HG03159 (cell line): ENCODE data around the gene RPH3AL.
"Not testable (repeated sequence)": the region's sequence is repeated elsewhere in the genome, so short reads cannot be mapped to it uniquely, and the experiment has no call there.

Experiments
- ATAC-seq: cut with Tn5 transposase; IDR thresholded peaks from one replicate; pipeline ENCODE4 v1.9.1; 2021; ENCODE audit warnings: mild to moderate bottlenecking, moderate library complexity; ENCODE audit not compliant: unreplicated experiment

Gene RPH3AL

GRCh38 chr17:246226-246625 is 106.4 kb downstream of the RPH3AL start:
- ATAC-seq = no peak

- ATAC-seq = no peak
These were observed 107.0 kb downstream of the RPH3AL start for GRCh38 chr17:245611-246010.

GRCh38 chr17:245020-245419 is 107.6 kb downstream of the RPH3AL start:
- no peak for ATAC-seq

GRCh38 chr17:243924-244323 is 108.7 kb downstream of the RPH3AL start:
- not testable (repeated sequence) for ATAC-seq

GRCh38 chr17:238964-239259 is 113.7 kb downstream of the RPH3AL start:
- no peak for ATAC-seq

- no peak for ATAC-seq
These were observed 114.3 kb downstream of the RPH3AL start for GRCh38 chr17:238071-238963.

GRCh38 chr17:237406-237955 is 115.1 kb downstream of the RPH3AL start:
- ATAC-seq = no peak

GRCh38 chr17:236641-237405 is 115.8 kb downstream of the RPH3AL start:
- ATAC-seq = no peak

- ATAC-seq = no peak
These were observed 116.6 kb downstream of the RPH3AL start for GRCh38 chr17:235831-236640.

GRCh38 chr17:234994-235830 is 117.4 kb downstream of the RPH3AL start:
- ATAC-seq = not testable (repeated sequence)

GRCh38 chr17:234163-234993 is 118.2 kb downstream of the RPH3AL start:
- ATAC-seq = not testable (repeated sequence)

- ATAC-seq = no peak
These were observed 119.1 kb downstream of the RPH3AL start for GRCh38 chr17:233473-233941.

GRCh38 chr17:231966-232807 is 120.4 kb downstream of the RPH3AL start:
- no peak for ATAC-seq

- no peak for ATAC-seq
These were observed 121.2 kb downstream of the RPH3AL start for GRCh38 chr17:231191-231965.

- no peak for ATAC-seq
These were observed 122.2 kb downstream of the RPH3AL start for GRCh38 chr17:230395-230770.

GRCh38 chr17:229709-230394 is 122.8 kb downstream of the RPH3AL start:
- ATAC-seq = no peak
